GM18858 (cell line): ENCODE data around the gene PFKM.

ENCODE experiments used
- ATAC-seq: cut with Tn5 transposase; IDR thresholded peaks from one replicate; pipeline ENCODE4 v1.9.1; 2021; ENCODE audit not compliant: unreplicated experiment

PFKM gene

GRCh38 chr12:48185181-48185919, 66.2 kb downstream of the PFKM start:
- no peak for ATAC-seq

GRCh38 chr12:48187916-48188695, 68.9 kb downstream of the PFKM start:
- ATAC-seq = no peak

GRCh38 chr12:48189331-48190125, 70.4 kb downstream of the PFKM start:
- ATAC-seq = no peak

GRCh38 chr12:48191096-48191495, 71.9 kb downstream of the PFKM start:
- no peak for ATAC-seq

- ATAC-seq = no peak
Observed at GRCh38 chr12:48192861-48193260, 73.7 kb downstream of the PFKM start.

- ATAC-seq = no peak
Observed at GRCh38 chr12:48193623-48194022, 74.5 kb downstream of the PFKM start.

GRCh38 chr12:48194799-48195201, 75.6 kb downstream of the PFKM start:
- ATAC-seq = no peak
